Effector memory CD8-positive, alpha-beta T cell (primary cell): Measurements from ENCODE around the gene STUB1.

Experiments
- ATAC-seq: fragments of 150-1000 bp; cut with Tn5 transposase; replicated peaks from 2 replicates; pipeline ENCODE4 v1.10.0; 2021; ENCODE audit warnings: mild to moderate bottlenecking, moderate library complexity
- DNase-seq, 3 experiments: peaks; one replicate each; pipeline ENCODE4 v3.0.0; 2021
- H3K27ac Mint-ChIP-seq, 2 donors: one replicate each; pipeline ENCODE4 v1.8.0; 2022; ENCODE audit warnings: mild to moderate bottlenecking in 2 of 2, mixed read lengths in 2 of 2, moderate library complexity in 2 of 2
- H3K27me3 Mint-ChIP-seq, 2 donors: one replicate each; pipeline ENCODE4 v1.8.0; 2022; ENCODE audit warnings: mixed read lengths in 2 of 2
- H3K36me3 Mint-ChIP-seq: one replicate; pipeline ENCODE4 v1.8.0; 2022; ENCODE audit warnings: mild to moderate bottlenecking, moderate library complexity, mixed read lengths; ENCODE audit not compliant: insufficient read depth
- H3K4me1 Mint-ChIP-seq, 2 donors: one replicate each; pipeline ENCODE4 v1.8.0; 2022; ENCODE audit warnings: low read depth in 2 of 2, mixed read lengths in 2 of 2
- H3K4me3 Mint-ChIP-seq, 2 donors: one replicate each; pipeline ENCODE4 v1.8.0; 2022; ENCODE audit warnings: mild to moderate bottlenecking in 2 of 2, mixed read lengths in 2 of 2, moderate library complexity in 2 of 2
- H3K9me3 Mint-ChIP-seq, 2 donors: one replicate each; pipeline ENCODE4 v1.8.0; 2022; ENCODE audit warnings: mixed read lengths in 2 of 2

The STUB1 gene

GRCh38 chr16:692356-693108 is 12.3 kb downstream of the STUB1 start:
- H3K27me3 Mint-ChIP-seq: no peaks in the 10 kb centered on the region
- peak overlapping the region; percentile 33 to 44 for H3K27ac Mint-ChIP-seq
- ATAC-seq: no peak
- peaks cover 15 to 24% of the 10 kb centered on the region in 2 donors for H3K4me1 Mint-ChIP-seq
- peaks cover 9% of the 10 kb centered on the region for H3K36me3 Mint-ChIP-seq
- H3K4me3 Mint-ChIP-seq: peak overlapping the region in 1 of 2 donors; percentile 86
- H3K9me3 Mint-ChIP-seq: no peaks in the 10 kb centered on the region
- no peak for DNase-seq

- Mint-ChIP-seq H3K27me3 (no peaks in the 10 kb centered on the region), H3K4me1 (peaks cover 15 to 24% of the 10 kb centered on the region in 2 donors), H3K36me3 (peaks cover 9% of the 10 kb centered on the region), H3K4me3 (peak overlapping the region; percentile 54 to 86), H3K9me3 (no peaks in the 10 kb centered on the region), H3K27ac (peak overlapping the region in 1 of 2 donors; percentile 33)
- ATAC-seq (no peak), DNase-seq (no peak)
Observed at GRCh38 chr16:693364-693763, 13.2 kb downstream of the STUB1 start.

- H3K27me3 Mint-ChIP-seq: no peaks in the 10 kb centered on the region
- H3K27ac Mint-ChIP-seq: no peak overlapping the region
- peak overlapping the region; percentile 54 to 86 for H3K4me3 Mint-ChIP-seq
- ATAC-seq (peak; percentile 45), DNase-seq (peak in 2 of 3 experiments; percentile 41 to 42)
- peaks cover 15 to 24% of the 10 kb centered on the region in 2 donors for H3K4me1 Mint-ChIP-seq
- H3K36me3 Mint-ChIP-seq: peaks cover 9% of the 10 kb centered on the region
- no peaks in the 10 kb centered on the region for H3K9me3 Mint-ChIP-seq
Observed at GRCh38 chr16:693766-694165, 13.6 kb downstream of the STUB1 start.

- H3K4me3 Mint-ChIP-seq: peak overlapping the region; percentile 73 to 86
- H3K36me3 Mint-ChIP-seq: peaks cover 9% of the 10 kb centered on the region
Observed at GRCh38 chr16:694187-694862, 14.1 kb downstream of the STUB1 start.

GRCh38 chr16:694863-695354 is 14.7 kb downstream of the STUB1 start:
- H3K27me3 Mint-ChIP-seq: no peaks in the 10 kb centered on the region
- H3K4me3 Mint-ChIP-seq: peak overlapping the region; percentile 73 to 86
- H3K27ac Mint-ChIP-seq: no peak overlapping the region
- peaks cover 9% of the 10 kb centered on the region for H3K36me3 Mint-ChIP-seq
- no peak for DNase-seq
- no peaks in the 10 kb centered on the region for H3K9me3 Mint-ChIP-seq
- no peak for ATAC-seq
- peaks cover 15% of the 10 kb centered on the region in 2 donors for H3K4me1 Mint-ChIP-seq

More at GRCh38 chr16:694187-694862, 14.1 kb downstream of the STUB1 start:
- H3K27me3 Mint-ChIP-seq: no peaks in the 10 kb centered on the region
- ATAC-seq (peak; percentile 12), DNase-seq (no peak)
- no peak overlapping the region for H3K27ac Mint-ChIP-seq
- H3K9me3 Mint-ChIP-seq: no peaks in the 10 kb centered on the region
- H3K4me1 Mint-ChIP-seq: peaks cover 15 to 19% of the 10 kb centered on the region in 2 donors

- Mint-ChIP-seq H3K27me3 (no peaks in the 10 kb centered on the region), H3K9me3 (no peaks in the 10 kb centered on the region), H3K4me1 (peaks cover 10 to 11% of the 10 kb centered on the region in 2 donors), H3K27ac (no peak overlapping the region), H3K4me3 (peak overlapping the region; percentile 74 to 86), H3K36me3 (peaks cover 6% of the 10 kb centered on the region)
- ATAC-seq (peak; percentile 69), DNase-seq (peak in 2 of 3 experiments; percentile 46 to 52)
Observed at GRCh38 chr16:695355-696089, 15.3 kb downstream of the STUB1 start.

- peak overlapping the region; percentile 40 to 54 for H3K4me3 Mint-ChIP-seq
- H3K27ac Mint-ChIP-seq: no peak overlapping the region
- ATAC-seq (no peak), DNase-seq (no peak)
- H3K4me1 Mint-ChIP-seq: peaks cover 4 to 10% of the 10 kb centered on the region in 2 donors
- peaks cover 14 to 24% of the 10 kb centered on the region in 2 donors for H3K27me3 Mint-ChIP-seq
- H3K36me3 Mint-ChIP-seq: peaks cover 9% of the 10 kb centered on the region
- H3K9me3 Mint-ChIP-seq: no peaks in the 10 kb centered on the region
Observed at GRCh38 chr16:698911-699671, 18.9 kb downstream of the STUB1 start.

GRCh38 chr16:700684-701584 is 20.7 kb downstream of the STUB1 start:
- Mint-ChIP-seq H3K4me1 (peaks cover 0 to 4% of the 10 kb centered on the region in 2 donors), H3K36me3 (peaks cover 12% of the 10 kb centered on the region), H3K27me3 (peaks cover 14 to 31% of the 10 kb centered on the region in 2 donors), H3K9me3 (no peaks in the 10 kb centered on the region), H3K4me3 (no peak overlapping the region), H3K27ac (peak overlapping the region in 1 of 2 donors; percentile 65)
- peak; percentile 44 to 58 (median 56) for DNase-seq
- ATAC-seq: peak; percentile 74

- Mint-ChIP-seq H3K36me3 (peaks cover 9% of the 10 kb centered on the region), H3K27me3 (peaks cover 20 to 44% of the 10 kb centered on the region in 2 donors), H3K4me3 (peak overlapping the region; percentile 15 to 29), H3K9me3 (no peaks in the 10 kb centered on the region), H3K4me1 (peaks cover 0 to 9% of the 10 kb centered on the region in 2 donors), H3K27ac (no peak overlapping the region)
- ATAC-seq (no peak), DNase-seq (no peak)
Observed at GRCh38 chr16:702341-702740, 22.1 kb downstream of the STUB1 start.

- Mint-ChIP-seq H3K27ac (no peak overlapping the region), H3K27me3 (peaks cover 29 to 54% of the 10 kb centered on the region in 2 donors), H3K9me3 (no peaks in the 10 kb centered on the region), H3K36me3 (peaks cover 9% of the 10 kb centered on the region), H3K4me3 (no peak overlapping the region), H3K4me1 (peaks cover 0 to 9% of the 10 kb centered on the region in 2 donors)
- DNase-seq (no peak), ATAC-seq (no peak)
Observed at GRCh38 chr16:703406-703805, 23.2 kb downstream of the STUB1 start.

- peaks cover 0 to 9% of the 10 kb centered on the region in 2 donors for H3K4me1 Mint-ChIP-seq
- no peak for DNase-seq
- H3K27me3 Mint-ChIP-seq: peaks cover 35 to 61% of the 10 kb centered on the region in 2 donors
- H3K4me3 Mint-ChIP-seq: no peak overlapping the region
- peaks cover 9% of the 10 kb centered on the region for H3K36me3 Mint-ChIP-seq
- no peak for ATAC-seq
- H3K27ac Mint-ChIP-seq: no peak overlapping the region
- no peaks in the 10 kb centered on the region for H3K9me3 Mint-ChIP-seq
Observed at GRCh38 chr16:704047-704446, 23.8 kb downstream of the STUB1 start.
